Mononuclear cell (primary cell): ENCODE data around the gene LTBP1. TPM values are rescaled to one million over a fixed set of nuclear protein-coding genes. Genes with fewer than 3 reads are reported as not detected.

Experiments used
- H3K27me3 ChIP-seq: 2 replicates; pipeline ENCODE4 v1.6.0; 2011; ENCODE audit warnings: low read length, control low read depth; ENCODE audit not compliant: insufficient read depth
- H3K4me1 ChIP-seq: 2 replicates; pipeline ENCODE4 v1.5.1; 2011; ENCODE audit warnings: mild to moderate bottlenecking, low read length, control low read depth; ENCODE audit not compliant: insufficient read depth
- H3K4me3 ChIP-seq: 2 replicates; pipeline ENCODE4 v1.5.1; 2011; ENCODE audit warnings: mild to moderate bottlenecking, low read length, moderate library complexity
- H3K9me3 ChIP-seq: 2 replicates; pipeline ENCODE4 v1.5.1; 2011; ENCODE audit warnings: low read depth, mild to moderate bottlenecking, control low read depth, low read length
- total RNA-seq: library from RNA; depleted of rRNA; stranded (reverse); fragments of >200 nt; gene quantifications from one replicate; pipeline ENCODE4 v1.2.3, GENCODE V29; 2012

LTBP1 gene
- total RNA-seq, 1 donor = 13.6 TPM

GRCh38 chr2:33208400-33208799, 261.6 kb downstream of the LTBP1 start:
- no peaks in the 10 kb centered on the region for H3K4me1 ChIP-seq
- H3K4me3 ChIP-seq = no peak overlapping the region
- no peaks in the 10 kb centered on the region for H3K27me3 ChIP-seq
- H3K9me3 ChIP-seq = no peaks in the 10 kb centered on the region

- Histone ChIP-seq H3K27me3 (no peaks in the 10 kb centered on the region), H3K9me3 (no peaks in the 10 kb centered on the region), H3K4me3 (no peak overlapping the region), H3K4me1 (no peaks in the 10 kb centered on the region)
Observed at GRCh38 chr2:33209976-33210375, 263.2 kb downstream of the LTBP1 start.

GRCh38 chr2:33210626-33211025, 263.9 kb downstream of the LTBP1 start:
- Histone ChIP-seq H3K27me3 (no peaks in the 10 kb centered on the region), H3K4me1 (no peaks in the 10 kb centered on the region), H3K4me3 (no peak overlapping the region), H3K9me3 (no peaks in the 10 kb centered on the region)

GRCh38 chr2:33212151-33212550, 265.4 kb downstream of the LTBP1 start:
- H3K9me3 ChIP-seq = no peaks in the 10 kb centered on the region
- no peak overlapping the region for H3K4me3 ChIP-seq
- no peaks in the 10 kb centered on the region for H3K27me3 ChIP-seq
- H3K4me1 ChIP-seq = no peaks in the 10 kb centered on the region

- Histone ChIP-seq H3K4me3 (no peak overlapping the region), H3K4me1 (no peaks in the 10 kb centered on the region), H3K9me3 (no peaks in the 10 kb centered on the region), H3K27me3 (no peaks in the 10 kb centered on the region)
Observed at GRCh38 chr2:33213244-33213643, 266.5 kb downstream of the LTBP1 start.

GRCh38 chr2:33213648-33214047, 266.9 kb downstream of the LTBP1 start:
- Histone ChIP-seq H3K4me3 (no peak overlapping the region), H3K4me1 (no peaks in the 10 kb centered on the region), H3K9me3 (no peaks in the 10 kb centered on the region), H3K27me3 (no peaks in the 10 kb centered on the region)

- Histone ChIP-seq H3K27me3 (no peaks in the 10 kb centered on the region), H3K4me3 (no peak overlapping the region), H3K4me1 (no peaks in the 10 kb centered on the region), H3K9me3 (no peaks in the 10 kb centered on the region)
Observed at GRCh38 chr2:33214436-33214835, 267.7 kb downstream of the LTBP1 start.

- Histone ChIP-seq H3K4me3 (no peak overlapping the region), H3K9me3 (no peaks in the 10 kb centered on the region), H3K4me1 (no peaks in the 10 kb centered on the region), H3K27me3 (no peaks in the 10 kb centered on the region)
Observed at GRCh38 chr2:33214857-33215256, 268.1 kb downstream of the LTBP1 start.

- Histone ChIP-seq H3K4me3 (no peak overlapping the region), H3K27me3 (no peaks in the 10 kb centered on the region), H3K4me1 (no peaks in the 10 kb centered on the region), H3K9me3 (no peaks in the 10 kb centered on the region)
Observed at GRCh38 chr2:33215299-33215698, 268.5 kb downstream of the LTBP1 start.

GRCh38 chr2:33215983-33216382, 269.2 kb downstream of the LTBP1 start:
- H3K9me3 ChIP-seq = no peaks in the 10 kb centered on the region
- H3K4me1 ChIP-seq = no peaks in the 10 kb centered on the region
- no peaks in the 10 kb centered on the region for H3K27me3 ChIP-seq
- H3K4me3 ChIP-seq = no peak overlapping the region

GRCh38 chr2:33216508-33217182, 269.9 kb downstream of the LTBP1 start:
- Histone ChIP-seq H3K4me3 (no peak overlapping the region), H3K27me3 (no peaks in the 10 kb centered on the region), H3K4me1 (no peaks in the 10 kb centered on the region), H3K9me3 (no peaks in the 10 kb centered on the region)

- no peaks in the 10 kb centered on the region for H3K4me1 ChIP-seq
- no peaks in the 10 kb centered on the region for H3K27me3 ChIP-seq
- H3K9me3 ChIP-seq = no peaks in the 10 kb centered on the region
Observed at GRCh38 chr2:33217406-33217805, 270.7 kb downstream of the LTBP1 start.

GRCh38 chr2:33219114-33219513, 272.4 kb downstream of the LTBP1 start:
- no peaks in the 10 kb centered on the region for H3K27me3 ChIP-seq

More at GRCh38 chr2:33217406-33217805, 270.7 kb downstream of the LTBP1 start:
- no peak overlapping the region for H3K4me3 ChIP-seq

GRCh38 chr2:33219850-33220275, 273.1 kb downstream of the LTBP1 start:
- Histone ChIP-seq H3K9me3 (no peaks in the 10 kb centered on the region), H3K4me3 (no peak overlapping the region), H3K27me3 (no peaks in the 10 kb centered on the region)

More at GRCh38 chr2:33219114-33219513, 272.4 kb downstream of the LTBP1 start:
- H3K9me3 ChIP-seq = no peaks in the 10 kb centered on the region
- no peak overlapping the region for H3K4me3 ChIP-seq
- H3K4me1 ChIP-seq = no peaks in the 10 kb centered on the region

GRCh38 chr2:33220533-33220932, 273.8 kb downstream of the LTBP1 start:
- no peaks in the 10 kb centered on the region for H3K4me1 ChIP-seq
- H3K9me3 ChIP-seq = no peaks in the 10 kb centered on the region
- H3K27me3 ChIP-seq = no peaks in the 10 kb centered on the region
- H3K4me3 ChIP-seq = no peak overlapping the region

More at GRCh38 chr2:33219850-33220275, 273.1 kb downstream of the LTBP1 start:
- H3K4me1 ChIP-seq = no peaks in the 10 kb centered on the region

- Histone ChIP-seq H3K4me1 (no peaks in the 10 kb centered on the region), H3K9me3 (no peaks in the 10 kb centered on the region), H3K4me3 (no peak overlapping the region), H3K27me3 (no peaks in the 10 kb centered on the region)
Observed at GRCh38 chr2:33221046-33221784, 274.5 kb downstream of the LTBP1 start.
